Measurements from ENCODE around the gene CPNE2. TPM values are rescaled to one million over a fixed set of nuclear protein-coding genes. Genes with fewer than 3 reads are reported as not detected.

The CPNE2 gene
- total and polyA plus RNA-seq, 2 of the 8 experiments (the other 6 are each of a cell fraction or from before 2014, with no cell fraction given) = 10.6 to 39.5 TPM

GRCh38 chr16:57153841-57154240 is 61.5 kb downstream of the CPNE2 start:
- peaks cover 13 to 48% (median 25%) of the 10 kb centered on the region in 4 experiments; a peak in 7 of 8 replicates for H3K36me3 ChIP-seq (ENCODE audit: control insufficient read depth in 2 of 4, insufficient read depth in 4 of 4, low read length in 3 of 4)
- no peak overlapping the region for H2BK20ac ChIP-seq (ENCODE audit: low read length)
- H3K56ac ChIP-seq (replicated peaks; ENCODE audit: insufficient read length, low read depth, low read length) = no peak overlapping the region
- no peak overlapping the region for H3K4ac ChIP-seq (replicated peaks; ENCODE audit: insufficient read length, low read depth, low read length)
- no peak overlapping the region for H3K14ac ChIP-seq (ENCODE audit: insufficient read length)
- no peaks in the 10 kb centered on the region for H3K23me2 ChIP-seq (ENCODE audit: low read depth, low read length)
- H3K27ac ChIP-seq (ENCODE audit: low read depth, low read length) = no peak overlapping the region
- no peak overlapping the region for H2AFZ ChIP-seq (ENCODE audit: low read length)
- 95% methylated on average over 6 of the region's 6 CpGs; no CpG with 5 or more reads in 1 of the 2 experiments for WGBS, 2 experiments (ENCODE audit: extremely low coverage in 1 of 2, insufficient coverage in 1 of 2, insufficient read length in 1 of 2, insufficient replicate concordance in 2 of 2, low coverage in 1 of 2, low lambda C conversion rate in 2 of 2, missing lambda C conversion rate in 1 of 2)
- H3K18ac ChIP-seq (ENCODE audit: extremely low read depth, low read length) = no peak overlapping the region
- CTCF ChIA-PET (ENCODE audit: partially characterized antibody) = interaction anchor here (1.5 kb wide), 1 partner anchor 15 kb away, joined by 3 read pairs; no protein-coding TSS in a partner anchor
- H3K4me1 ChIP-seq (replicated peaks in 1 of 4; ENCODE audit: control insufficient read depth in 3 of 4, insufficient read depth in 4 of 4, low read length in 3 of 4) = peaks cover 0 to 9% (median 7%) of the 10 kb centered on the region in 4 experiments; a peak in 4 of 7 replicates
- H3K4me2 ChIP-seq (ENCODE audit: insufficient read depth in 1 of 2, low read depth in 2 of 2, low read length in 2 of 2) = no peak overlapping the region
- no peak overlapping the region for H4K5ac ChIP-seq (ENCODE audit: insufficient read length, low read depth, low read length)
- POLR2A ChIA-PET (ENCODE audit: partially characterized antibody) = interaction anchor here (0.6 kb wide), 1 partner anchor 70 kb away, joined by 3 read pairs; no protein-coding TSS in a partner anchor
- no peak overlapping the region for H4K91ac ChIP-seq (replicated peaks; ENCODE audit: insufficient read length, low read length)
- no peak overlapping the region for H4K8ac ChIP-seq (ENCODE audit: extremely low read depth, insufficient read depth, low read length)
- FAIRE-seq (no peak), DNase-seq (ENCODE audit: low read depth in 1 of 2, low spot score in 2 of 2) (no peak)
- no peak overlapping the region for H3K4me3 ChIP-seq (ENCODE audit: extremely low read depth in 1 of 4, insufficient read depth in 2 of 4, low read depth in 3 of 4, low read length in 4 of 4)
- no peaks in the 10 kb centered on the region for H3K79me2 ChIP-seq (ENCODE audit: control insufficient read depth in 1 of 2, insufficient read depth in 2 of 2, low read length in 2 of 2)
- H4K20me1 ChIP-seq (replicated peaks in 1 of 2; ENCODE audit: control insufficient read depth in 1 of 2, insufficient read depth in 2 of 2, low read length in 2 of 2) = no peaks in the 10 kb centered on the region
- H2BK15ac ChIP-seq (ENCODE audit: low read length) = no peak overlapping the region
- no peak overlapping the region for H2BK12ac ChIP-seq (ENCODE audit: low read depth, low read length)
- H3K27me3 ChIP-seq (replicated peaks in 1 of 4; ENCODE audit: control insufficient read depth in 3 of 4, extremely low read depth in 1 of 4, insufficient read depth in 3 of 4, low read length in 3 of 4) = no peaks in the 10 kb centered on the region
- no peaks in the 10 kb centered on the region for H3K9me3 ChIP-seq (ENCODE audit: insufficient read depth in 2 of 2, low read depth in 1 of 2, low read length in 1 of 2)
- H3K23ac ChIP-seq (ENCODE audit: insufficient read length) = no peak overlapping the region
- H3K79me1 ChIP-seq (ENCODE audit: low read depth, low read length) = no peaks in the 10 kb centered on the region
- no peak overlapping the region for H2BK5ac ChIP-seq (ENCODE audit: low read depth, low read length)
- no peak overlapping the region for H2AK5ac ChIP-seq (ENCODE audit: low read depth, low read length)
- TF ChIP-seq YY1 (IDR thresholded peaks at IDR 0.05; ENCODE audit: low read depth, low read length) = no peak
- TF ChIP-seq E2F6 (IDR thresholded peaks at IDR 0.05) = no peak
- no peak overlapping the region for H2BK120ac ChIP-seq (replicated peaks; ENCODE audit: low read depth, low read length)
- no peak overlapping the region for H3K9ac ChIP-seq (replicated peaks in 1 of 4; ENCODE audit: extremely low read depth in 1 of 4, low read depth in 3 of 4, low read length in 3 of 4)
